Right atrium auricular region (tissue), 2 donors: ENCODE results near the gene SULT1E1. TPM values are rescaled to one million over a fixed set of nuclear protein-coding genes. Genes with fewer than 3 reads are reported as not detected.

Experiments
- DNase-seq: peaks from one replicate; pipeline ENCODE4 v3.0.0-alpha.2; 2019; ENCODE audit warnings: low spot score
- H3K27ac ChIP-seq, 2 donors: fragments of 200-600 bp; sonication (generic); 1 replicate in 1 of 2; 2 replicates in 1 of 2; pipeline ENCODE4 v1.5.1; 2016 to 2019
- H3K27me3 ChIP-seq, 2 donors: fragments of 200-600 bp; sonication (generic); one replicate each; pipeline versions ENCODE4 v1.5.1 to v1.6.0; 2017 to 2019
- H3K36me3 ChIP-seq: fragments of 200-600 bp; sonication (generic); one replicate; pipeline ENCODE4 v1.5.1; 2016
- H3K4me1 ChIP-seq, 2 donors: fragments of 200-600 bp; sonication (generic); one replicate each; pipeline versions ENCODE4 v1.5.1 to v1.6.0; 2017 to 2019
- H3K4me3 ChIP-seq, 2 donors: fragments of 200-600 bp; sonication (generic); 1 replicate in 1 of 2; 2 replicates in 1 of 2; pipeline ENCODE4 v1.5.1; 2017 to 2019; ENCODE audit warnings: mild to moderate bottlenecking in 1 of 2, moderate library complexity in 1 of 2
- H3K9me3 ChIP-seq, 2 donors: fragments of 200-600 bp; sonication (generic); one replicate each; pipeline ENCODE4 v1.5.1; 2019
- CTCF ChIP-seq, 2 donors: fragments of 200-600 bp; sonication (generic); IDR thresholded peaks; one replicate each; pipeline ENCODE4 v1.5.1; 2019; ENCODE audit warnings: antibody characterized with exemption in 2 of 2
- total RNA-seq, 2 donors: library from RNA; depleted of rRNA; stranded (reverse); fragments of >200 nt; gene quantifications; one replicate each; pipeline ENCODE4 v1.1.0, GENCODE V29; 2016

Gene SULT1E1
- total RNA-seq, 2 donors from 2014 or later, result not detected

GRCh38 chr4:69875576-69875975 is 15.6 kb upstream of the SULT1E1 start:
- H3K9me3 ChIP-seq, result no peaks in the 10 kb centered on the region
- H3K27me3 ChIP-seq, result no peaks in the 10 kb centered on the region
- no peak overlapping the region for H3K4me3 ChIP-seq
- no peaks in the 10 kb centered on the region for H3K36me3 ChIP-seq
- H3K4me1 ChIP-seq, result no peaks in the 10 kb centered on the region
- TF ChIP-seq CTCF (IDR thresholded peaks at IDR 0.05), result no peak
- no peak for DNase-seq
- H3K27ac ChIP-seq, result no peak overlapping the region

GRCh38 chr4:69874507-69874906 is 14.6 kb upstream of the SULT1E1 start:
- DNase-seq, result no peak
- TF ChIP-seq CTCF (IDR thresholded peaks at IDR 0.05), result no peak
- H3K4me3 ChIP-seq, result no peak overlapping the region
- H3K27ac ChIP-seq, result no peak overlapping the region
- no peaks in the 10 kb centered on the region for H3K27me3 ChIP-seq
- no peaks in the 10 kb centered on the region for H3K36me3 ChIP-seq
- H3K9me3 ChIP-seq, result no peaks in the 10 kb centered on the region
- H3K4me1 ChIP-seq, result no peaks in the 10 kb centered on the region

- DNase-seq, result no peak
- Histone ChIP-seq H3K4me1 (no peaks in the 10 kb centered on the region), H3K9me3 (no peaks in the 10 kb centered on the region), H3K4me3 (no peak overlapping the region), H3K27me3 (no peaks in the 10 kb centered on the region), H3K27ac (no peak overlapping the region), H3K36me3 (no peaks in the 10 kb centered on the region)
- no peak for TF ChIP-seq CTCF (IDR thresholded peaks at IDR 0.05)
Observed at GRCh38 chr4:69861756-69862155, 1.8 kb upstream of the SULT1E1 start.

GRCh38 chr4:69860521-69861298 is 765 bp upstream of the SULT1E1 start:
- H3K4me3 ChIP-seq, result no peak overlapping the region
- no peaks in the 10 kb centered on the region for H3K4me1 ChIP-seq
- no peaks in the 10 kb centered on the region for H3K36me3 ChIP-seq
- H3K9me3 ChIP-seq, result no peaks in the 10 kb centered on the region
- DNase-seq, result no peak
- no peaks in the 10 kb centered on the region for H3K27me3 ChIP-seq
- TF ChIP-seq CTCF (IDR thresholded peaks at IDR 0.05), result no peak
- H3K27ac ChIP-seq, result no peak overlapping the region

GRCh38 chr4:69859140-69859685 is 732 bp downstream of the SULT1E1 start:
- no peaks in the 10 kb centered on the region for H3K36me3 ChIP-seq
- H3K4me3 ChIP-seq, result no peak overlapping the region
- no peaks in the 10 kb centered on the region for H3K27me3 ChIP-seq
- no peak overlapping the region for H3K27ac ChIP-seq
- TF ChIP-seq CTCF (IDR thresholded peaks at IDR 0.05), result no peak
- no peak for DNase-seq
- no peaks in the 10 kb centered on the region for H3K4me1 ChIP-seq
- H3K9me3 ChIP-seq, result no peaks in the 10 kb centered on the region
